ENCODE data around the gene STX10. TPM values are rescaled to one million over a fixed set of nuclear protein-coding genes. Genes with fewer than 3 reads are reported as not detected.

The STX10 gene
- total and polyA plus RNA-seq, 2 donors (not counting 1 experiment from before 2014, with no cell fraction given) = 48.9 to 69.2 TPM

- H3K4me1 ChIP-seq (ENCODE audit: control insufficient read depth, extremely low read depth, insufficient read depth, low read length) = peaks cover 6% of the 10 kb centered on the region
- peaks cover 34% of the 10 kb centered on the region for H3K36me3 ChIP-seq (ENCODE audit: control insufficient read depth, insufficient read depth, low read length)
- no peak overlapping the region for H3K4me2 ChIP-seq (ENCODE audit: extremely low read depth, insufficient read depth, low read length)
- no peaks in the 10 kb centered on the region for H3K9me3 ChIP-seq (ENCODE audit: control insufficient read depth, insufficient read depth, low read depth, low read length)
- no peak for DNase-seq (ENCODE audit: low read depth in 2 of 2)
- TF ChIP-seq EZH2 (IDR thresholded peaks at IDR 0.05; ENCODE audit: low read length, missing control alignments) = no peak
- TF ChIP-seq CTCF (conservative IDR thresholded peaks at IDR 0.05 in 1 of 2, IDR thresholded peaks at IDR 0.05 in 1 of 2; ENCODE audit: low read depth in 1 of 2, low read length in 2 of 2) = no peak
- no peaks in the 10 kb centered on the region for H3K27me3 ChIP-seq (ENCODE audit: control insufficient read depth, insufficient read depth, low read length)
- no peak overlapping the region for H3K4me3 ChIP-seq (replicated peaks in 1 of 4; ENCODE audit: control extremely low read depth in 1 of 4, insufficient read depth in 1 of 4, low read depth in 3 of 4, low read length in 4 of 4)
- peaks cover 8% of the 10 kb centered on the region for H3K79me2 ChIP-seq (ENCODE audit: control insufficient read depth, insufficient read depth, low read length)
- no peak overlapping the region for H3K27ac ChIP-seq (ENCODE audit: insufficient read depth, low read length)
- no peak overlapping the region for H2AFZ ChIP-seq (ENCODE audit: low read length)
- H4K20me1 ChIP-seq (ENCODE audit: control insufficient read depth, extremely low read depth, insufficient read depth, low read length) = no peaks in the 10 kb centered on the region
- no peak overlapping the region for H3K9ac ChIP-seq (ENCODE audit: insufficient read depth, low read length)
Measured at GRCh38 chr19:13139633-13140311, 10.4 kb downstream of the STX10 start.

DNA sequence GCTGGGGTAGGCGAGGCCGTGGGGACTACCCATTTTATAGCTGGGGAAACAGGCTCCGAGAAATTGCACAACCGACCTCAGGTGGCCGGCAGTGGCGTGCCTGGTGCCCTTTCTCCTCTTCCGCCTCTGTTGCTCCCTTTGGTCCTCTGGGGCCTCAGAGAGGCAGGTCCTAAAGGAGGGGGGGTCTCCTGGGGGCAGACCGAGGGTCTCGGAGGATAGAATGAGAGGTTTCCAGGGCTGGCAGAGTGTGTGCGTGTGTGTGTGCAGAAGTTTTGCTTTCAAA lies 11.3 kb downstream of the STX10 start:
- Histone ChIP-seq H4K20me1 (ENCODE audit: control insufficient read depth, extremely low read depth, insufficient read depth, low read length) (no peaks in the 10 kb centered on the region), H3K4me1 (ENCODE audit: control insufficient read depth, extremely low read depth, insufficient read depth, low read length) (peaks cover 5% of the 10 kb centered on the region), H3K27ac (ENCODE audit: insufficient read depth, low read length) (no peak overlapping the region), H3K36me3 (ENCODE audit: control insufficient read depth, insufficient read depth, low read length) (peaks cover 32% of the 10 kb centered on the region), H3K9me3 (ENCODE audit: control insufficient read depth, insufficient read depth, low read depth, low read length) (no peaks in the 10 kb centered on the region), H3K27me3 (ENCODE audit: control insufficient read depth, insufficient read depth, low read length) (no peaks in the 10 kb centered on the region), H3K9ac (ENCODE audit: insufficient read depth, low read length) (no peak overlapping the region), H3K4me2 (ENCODE audit: extremely low read depth, insufficient read depth, low read length) (no peak overlapping the region), H3K79me2 (ENCODE audit: control insufficient read depth, insufficient read depth, low read length) (peaks cover 16% of the 10 kb centered on the region), H2AFZ (ENCODE audit: low read length) (no peak overlapping the region), H3K4me3 (replicated peaks in 1 of 4; ENCODE audit: control extremely low read depth in 1 of 4, insufficient read depth in 1 of 4, low read depth in 3 of 4, low read length in 4 of 4) (no peak overlapping the region)
- TF ChIP-seq EZH2 (IDR thresholded peaks at IDR 0.05; ENCODE audit: low read length, missing control alignments) (no peak), CTCF (conservative IDR thresholded peaks at IDR 0.05 in 1 of 2, IDR thresholded peaks at IDR 0.05 in 1 of 2; ENCODE audit: low read depth in 1 of 2, low read length in 2 of 2) (no peak)
- DNase-seq (ENCODE audit: low read depth in 2 of 2) = no peak

GRCh38 chr19:13138171-13138915 lies 11.8 kb downstream of the STX10 start:
- peaks cover 32% of the 10 kb centered on the region for H3K36me3 ChIP-seq (ENCODE audit: control insufficient read depth, insufficient read depth, low read length)
- TF ChIP-seq CTCF (conservative IDR thresholded peaks at IDR 0.05 in 1 of 2, IDR thresholded peaks at IDR 0.05 in 1 of 2; ENCODE audit: low read depth in 1 of 2, low read length in 2 of 2) (no peak), EZH2 (IDR thresholded peaks at IDR 0.05; ENCODE audit: low read length, missing control alignments) (no peak)
- H3K27me3 ChIP-seq (ENCODE audit: control insufficient read depth, insufficient read depth, low read length) = no peaks in the 10 kb centered on the region
- H4K20me1 ChIP-seq (ENCODE audit: control insufficient read depth, extremely low read depth, insufficient read depth, low read length) = no peaks in the 10 kb centered on the region
- H3K4me1 ChIP-seq (ENCODE audit: control insufficient read depth, extremely low read depth, insufficient read depth, low read length) = peaks cover 3% of the 10 kb centered on the region
- H3K9ac ChIP-seq (ENCODE audit: insufficient read depth, low read length) = no peak overlapping the region
- H3K27ac ChIP-seq (ENCODE audit: insufficient read depth, low read length) = no peak overlapping the region
- H3K4me2 ChIP-seq (ENCODE audit: extremely low read depth, insufficient read depth, low read length) = no peak overlapping the region
- DNase-seq (ENCODE audit: low read depth in 2 of 2) = no peak
- H2AFZ ChIP-seq (ENCODE audit: low read length) = no peak overlapping the region
- H3K4me3 ChIP-seq (replicated peaks in 1 of 4; ENCODE audit: control extremely low read depth in 1 of 4, insufficient read depth in 1 of 4, low read depth in 3 of 4, low read length in 4 of 4) = no peak overlapping the region
- peaks cover 21% of the 10 kb centered on the region for H3K79me2 ChIP-seq (ENCODE audit: control insufficient read depth, insufficient read depth, low read length)
- no peaks in the 10 kb centered on the region for H3K9me3 ChIP-seq (ENCODE audit: control insufficient read depth, insufficient read depth, low read depth, low read length)

Measured in fibroblast of lung (primary cell).